ENCODE results near the gene ENTHD1.
"Not testable (repeated sequence)": the region's sequence is repeated elsewhere in the genome, so short reads cannot be mapped to it uniquely, and the experiment has no call there.

Gene ENTHD1

DNA sequence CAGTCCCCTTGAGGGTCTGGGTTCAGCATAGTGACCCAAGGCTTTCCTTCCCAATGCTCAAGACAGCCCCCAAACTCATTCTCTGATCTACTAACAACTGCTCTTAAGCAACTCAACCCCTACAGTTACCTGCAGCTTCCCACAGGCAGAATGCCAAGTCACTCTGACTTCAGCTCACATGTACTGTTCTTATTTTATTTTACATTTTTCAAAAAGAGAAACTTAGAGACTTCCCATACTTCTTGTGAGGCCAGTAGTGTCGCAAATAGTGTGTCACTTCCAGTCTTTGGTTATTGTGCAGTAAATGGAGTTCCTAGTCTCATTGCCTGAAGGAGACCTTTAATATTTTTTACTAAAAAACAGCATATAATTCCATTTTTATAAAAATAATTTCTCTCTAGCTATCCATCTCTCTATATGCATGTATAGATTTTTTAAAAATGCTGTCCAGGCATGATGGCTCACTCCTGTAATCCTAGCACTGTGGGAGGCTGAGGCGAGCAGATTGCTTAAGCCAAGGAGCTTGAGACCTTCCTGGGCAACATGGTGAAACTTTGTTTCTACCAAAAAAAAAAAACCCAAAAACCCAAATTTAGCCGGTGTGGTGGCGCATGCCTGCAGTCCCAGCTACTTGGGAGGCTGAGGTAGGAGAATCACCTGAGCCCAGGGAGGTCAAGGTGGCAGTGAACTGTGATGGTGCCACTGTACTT is 41.8 kb downstream of the ENTHD1 start:
- H3K4me3 ChIP-seq (ENCODE audit: low read depth, low read length) = no peak overlapping the region
- DNase-seq (ENCODE audit: low read depth) = no peak
- TF ChIP-seq, protein P1, sequence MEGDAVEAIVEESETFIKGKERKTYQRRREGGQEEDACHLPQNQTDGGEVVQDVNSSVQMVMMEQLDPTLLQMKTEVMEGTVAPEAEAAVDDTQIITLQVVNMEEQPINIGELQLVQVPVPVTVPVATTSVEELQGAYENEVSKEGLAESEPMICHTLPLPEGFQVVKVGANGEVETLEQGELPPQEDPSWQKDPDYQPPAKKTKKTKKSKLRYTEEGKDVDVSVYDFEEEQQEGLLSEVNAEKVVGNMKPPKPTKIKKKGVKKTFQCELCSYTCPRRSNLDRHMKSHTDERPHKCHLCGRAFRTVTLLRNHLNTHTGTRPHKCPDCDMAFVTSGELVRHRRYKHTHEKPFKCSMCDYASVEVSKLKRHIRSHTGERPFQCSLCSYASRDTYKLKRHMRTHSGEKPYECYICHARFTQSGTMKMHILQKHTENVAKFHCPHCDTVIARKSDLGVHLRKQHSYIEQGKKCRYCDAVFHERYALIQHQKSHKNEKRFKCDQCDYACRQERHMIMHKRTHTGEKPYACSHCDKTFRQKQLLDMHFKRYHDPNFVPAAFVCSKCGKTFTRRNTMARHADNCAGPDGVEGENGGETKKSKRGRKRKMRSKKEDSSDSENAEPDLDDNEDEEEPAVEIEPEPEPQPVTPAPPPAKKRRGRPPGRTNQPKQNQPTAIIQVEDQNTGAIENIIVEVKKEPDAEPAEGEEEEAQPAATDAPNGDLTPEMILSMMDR (IDR thresholded peaks at IDR 0.05; ENCODE audit: control insufficient read depth, extremely low read depth, insufficient read depth) = no peak

DNA sequence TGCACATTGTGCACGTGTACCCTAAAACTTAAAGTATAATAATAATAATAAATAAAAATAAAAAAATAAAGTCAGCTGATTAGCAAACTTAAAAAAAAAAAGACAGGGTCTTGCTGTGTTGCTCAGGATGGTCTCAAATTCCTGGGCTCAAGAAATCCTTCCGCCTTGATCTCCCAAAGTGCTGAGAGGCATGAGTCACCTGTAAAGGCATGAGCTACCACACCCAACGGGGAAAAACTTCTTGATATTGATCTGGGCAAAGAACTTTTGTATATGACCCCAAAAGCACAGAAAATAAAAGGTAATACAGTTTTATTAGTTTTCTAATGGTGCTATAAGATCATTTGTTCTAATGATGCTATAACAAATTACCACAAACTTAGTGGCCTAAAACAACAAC is 46.1 kb downstream of the ENTHD1 start:
- TF ChIP-seq, protein P1 (IDR thresholded peaks at IDR 0.05; ENCODE audit: control insufficient read depth, extremely low read depth, insufficient read depth) = no peak
- no peak overlapping the region for H3K4me3 ChIP-seq (ENCODE audit: low read depth, low read length)
- DNase-seq (ENCODE audit: low read depth) = no peak

DNA sequence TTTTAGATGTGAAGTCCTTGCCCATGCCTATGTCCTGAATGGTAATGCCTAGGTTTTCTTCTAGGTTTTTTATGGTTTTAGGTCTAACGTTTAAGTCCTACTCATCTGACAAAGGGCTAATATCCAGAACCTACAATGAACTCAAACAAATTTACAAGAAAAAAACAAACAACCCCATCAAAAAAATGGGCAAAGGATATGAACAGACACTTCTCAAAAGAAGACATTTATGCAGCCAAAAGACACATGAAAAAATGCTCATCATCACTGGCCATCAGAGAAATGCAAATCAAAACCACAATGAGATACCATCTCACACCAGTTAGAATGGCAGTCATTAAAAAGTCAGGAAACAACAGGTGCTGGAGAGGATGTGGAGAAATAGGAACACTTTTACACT is 47.0 kb downstream of the ENTHD1 start:
- not testable (repeated sequence) for DNase-seq (ENCODE audit: low read depth)

DNA sequence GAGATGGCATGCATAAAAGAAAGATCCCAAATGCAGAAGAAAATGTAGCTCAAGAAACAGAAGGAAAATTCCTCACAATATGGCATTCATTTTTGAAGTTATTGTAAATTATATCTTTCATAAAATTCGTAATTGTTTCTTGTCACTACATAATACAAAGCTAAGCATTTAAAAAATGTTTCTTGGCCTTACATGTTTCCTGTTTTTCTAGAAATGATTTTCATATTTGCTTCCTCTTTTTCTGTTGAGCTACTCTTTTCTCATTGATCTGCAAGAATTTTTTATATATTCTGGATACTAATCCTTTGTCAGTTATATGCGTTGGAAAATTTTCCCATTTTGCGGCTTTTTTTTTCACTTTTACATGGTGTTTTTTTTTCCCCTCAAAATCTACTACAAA is 48.0 kb downstream of the ENTHD1 start:
- no peak for DNase-seq (ENCODE audit: low read depth)
- H3K4me3 ChIP-seq (ENCODE audit: low read depth, low read length) = no peak overlapping the region
- TF ChIP-seq, protein P1 (IDR thresholded peaks at IDR 0.05; ENCODE audit: control insufficient read depth, extremely low read depth, insufficient read depth) = no peak

More for the DNA sequence above, 47.0 kb downstream of the ENTHD1 start:
- H3K4me3 ChIP-seq (ENCODE audit: low read depth, low read length) = not testable (repeated sequence)

DNA sequence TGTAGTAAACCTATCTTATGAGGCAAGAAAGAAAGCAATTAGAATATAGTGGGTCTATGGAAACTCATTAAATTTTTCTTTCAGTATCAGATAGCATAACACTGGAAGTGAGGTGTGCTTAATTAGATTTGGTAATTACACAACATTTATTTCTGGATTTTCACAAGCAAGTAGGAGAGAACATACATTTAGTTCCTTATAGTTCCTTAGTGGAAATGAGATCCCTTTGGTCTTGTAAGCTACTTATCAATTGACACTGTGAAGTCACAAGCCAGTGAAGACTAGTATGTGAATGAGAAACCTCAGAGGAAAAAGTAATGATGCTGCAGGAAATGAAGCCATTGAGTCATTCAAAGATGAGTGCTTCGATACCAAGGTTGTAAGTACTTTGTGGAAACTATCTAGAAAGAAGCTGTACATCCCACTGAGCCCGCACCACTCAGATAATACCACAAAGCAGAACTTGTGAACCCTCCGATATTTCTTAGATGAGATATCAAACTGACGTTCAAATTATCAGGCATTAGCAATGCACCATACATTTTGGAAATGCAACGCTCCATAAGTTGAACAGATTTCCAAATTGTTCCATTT is 53.5 kb downstream of the ENTHD1 start:
- TF ChIP-seq, protein P1 (IDR thresholded peaks at IDR 0.05; ENCODE audit: control insufficient read depth, extremely low read depth, insufficient read depth) = no peak
- no peak overlapping the region for H3K4me3 ChIP-seq (ENCODE audit: low read depth, low read length)
- no peak for DNase-seq (ENCODE audit: low read depth)

DNA sequence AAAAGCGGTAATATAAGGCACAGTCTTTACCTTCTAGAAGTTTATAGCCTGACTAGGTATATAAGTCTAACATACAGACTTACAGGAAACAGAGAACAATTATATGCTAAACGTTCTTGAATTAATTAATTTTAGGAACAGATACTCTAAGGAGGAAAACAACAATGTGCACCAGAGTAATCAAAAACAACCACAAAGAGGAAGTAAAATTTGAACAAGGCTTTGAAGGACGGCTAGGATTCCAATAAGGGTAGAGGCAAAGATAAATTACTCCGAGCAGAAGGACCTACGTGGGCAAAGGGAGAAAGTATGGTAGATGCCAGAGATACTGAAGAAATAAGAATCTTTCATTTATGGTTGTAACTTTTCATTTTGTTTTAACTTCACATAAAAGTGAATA is 54.4 kb downstream of the ENTHD1 start:
- DNase-seq (ENCODE audit: low read depth) = no peak

DNA sequence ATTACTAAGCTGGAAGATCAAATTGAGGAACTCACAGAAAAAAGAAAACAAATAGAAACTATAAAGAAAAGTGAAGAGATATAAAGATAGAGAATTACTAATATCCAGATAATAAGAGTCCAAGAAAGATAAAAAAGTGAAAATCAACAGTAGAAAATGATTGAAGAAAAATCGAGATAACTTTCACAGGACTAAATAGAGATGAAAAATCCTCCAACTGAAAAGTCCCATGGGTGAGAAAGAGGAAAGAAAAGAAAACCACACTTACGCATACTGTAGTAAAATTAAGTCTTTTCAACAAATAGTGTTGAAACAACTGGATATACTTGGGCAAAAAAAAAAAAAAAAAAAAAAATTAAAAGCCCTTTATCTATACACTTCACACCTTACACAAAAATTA is 60.0 kb downstream of the ENTHD1 start:
- no peak for DNase-seq (ENCODE audit: low read depth)
- H3K4me3 ChIP-seq (ENCODE audit: low read depth, low read length) = no peak overlapping the region
- TF ChIP-seq, protein P1 (IDR thresholded peaks at IDR 0.05; ENCODE audit: control insufficient read depth, extremely low read depth, insufficient read depth) = no peak

More for the DNA sequence above, 54.4 kb downstream of the ENTHD1 start:
- no peak overlapping the region for H3K4me3 ChIP-seq (ENCODE audit: low read depth, low read length)
- TF ChIP-seq, protein P1 (IDR thresholded peaks at IDR 0.05; ENCODE audit: control insufficient read depth, extremely low read depth, insufficient read depth) = no peak
